Mammary microvascular endothelial cell (primary cell): ENCODE results near the gene FGF21. TPM values are rescaled to one million over a fixed set of nuclear protein-coding genes. Genes with fewer than 3 reads are reported as not detected.

Experiments used
- total RNA-seq: library from RNA; depleted of rRNA; stranded (reverse); fragments of >200 nt; gene quantifications from 2 replicates; pipeline ENCODE4 v1.2.3, GENCODE V29; 2015

FGF21 gene
- not detected in 2 replicates for total RNA-seq

GRCh38 chr19:48755084-48755641, at the start of gene FGF21:
Gene FGF21 (plus strand): TSS chr19:48755524. CDS start chr19:48756237, 713 bp downstream.

GRCh38 chr19:48719263-48720171, 35.8 kb upstream of the FGF21 start, which contains the start of gene MAMSTR:
Gene MAMSTR (minus strand): TSS chr19:48719725. CDS start chr19:48719031, 694 bp downstream.

GRCh38 chr19:48740164-48740972, 15.0 kb upstream of the FGF21 start, which contains the start of gene RASIP1:
Gene RASIP1 (minus strand): TSS chr19:48740610. CDS start chr19:48740282, 328 bp downstream.

GRCh38 chr19:48746738-48747575, 8.4 kb upstream of the FGF21 start, which contains the start of gene IZUMO1:
Gene IZUMO1 (minus strand): TSS chr19:48746909. CDS start chr19:48745859, 1,050 bp downstream.

GRCh38 chr19:48752496-48753365, 2.6 kb upstream of the FGF21 start, which contains the start of gene FUT1:
Gene FUT1 (minus strand): TSS chr19:48752641. CDS start chr19:48751281, 1,360 bp downstream.

Other genes with a start within 250 kb of the FGF21 start
- gene LMTK3, start 243.7 kb upstream of the FGF21 start, total RNA-seq: 0.05 TPM in 1 of 2 replicates, not detected in the other
- not detected in 2 replicates for gene SULT2B1, start 203.4 kb upstream of the FGF21 start, total RNA-seq
- gene SPACA4, start 148.8 kb upstream of the FGF21 start, total RNA-seq: not detected in 2 replicates
- 0.33 TPM in 1 of 2 replicates, not detected in the other for gene FAM83E, start 140.4 kb upstream of the FGF21 start, total RNA-seq
- gene RPL18, start 136.3 kb upstream of the FGF21 start, total RNA-seq: 2,122 and 2,588 TPM in 2 replicates
- 12.4 and 14.3 TPM in 2 replicates for gene SPHK2, start 136.0 kb upstream of the FGF21 start, total RNA-seq
- 0.13 and 1.8 TPM in 2 replicates for gene DBP, start 118.1 kb upstream of the FGF21 start, total RNA-seq
- gene CA11, start 109.3 kb upstream of the FGF21 start, total RNA-seq: 0.07 and 0.54 TPM in 2 replicates
- 0.07 TPM in 1 of 2 replicates, not detected in the other for gene NTN5, start 82.5 kb upstream of the FGF21 start, total RNA-seq
- not detected in 2 replicates for gene FUT2, start 59.6 kb upstream of the FGF21 start, total RNA-seq
- 0.67 and 1.6 TPM in 2 replicates for gene MAMSTR, start 35.8 kb upstream of the FGF21 start, total RNA-seq
- 196 and 205 TPM in 2 replicates for gene RASIP1, start 14.9 kb upstream of the FGF21 start, total RNA-seq
- gene IZUMO1, start 8.6 kb upstream of the FGF21 start, total RNA-seq: 0.47 TPM in 1 of 2 replicates, not detected in the other
- gene FUT1, start 2.9 kb upstream of the FGF21 start, total RNA-seq: 5.3 and 6.6 TPM in 2 replicates
- gene BCAT2, start 55.5 kb downstream of the FGF21 start, total RNA-seq: 69.9 and 77.6 TPM in 2 replicates
- gene HSD17B14, start 81.0 kb downstream of the FGF21 start, total RNA-seq: 12.5 and 13.3 TPM in 2 replicates
- 0.93 and 0.98 TPM in 2 replicates for gene PLEKHA4, start 113.1 kb downstream of the FGF21 start, total RNA-seq
- gene PPP1R15A, start 116.9 kb downstream of the FGF21 start, total RNA-seq: 77.9 and 85.9 TPM in 2 replicates
- not detected in 2 replicates for gene TULP2, start 143.2 kb downstream of the FGF21 start, total RNA-seq
- gene NUCB1, start 144.8 kb downstream of the FGF21 start, total RNA-seq: 222 and 225 TPM in 2 replicates
- gene DHDH, start 178.2 kb downstream of the FGF21 start, total RNA-seq: not detected in 2 replicates
- 183 and 190 TPM in 2 replicates for gene BAX, start 199.4 kb downstream of the FGF21 start, total RNA-seq
- 3,431 and 3,702 TPM in 2 replicates for gene FTL, start 209.8 kb downstream of the FGF21 start, total RNA-seq
- gene GYS1, start 237.8 kb downstream of the FGF21 start, total RNA-seq: 34.5 and 35.0 TPM in 2 replicates
- 231 and 259 TPM in 2 replicates for gene RUVBL2, start 238.4 kb downstream of the FGF21 start, total RNA-seq